Stimulated activated CD4-positive, alpha-beta T cell treated with anti-CD3 and anti-CD28 coated beads, Interleukin-15, amount 100 ng/mL, for 48 hours (primary cell): ENCODE measurements around the gene SEPTIN11.
"Not testable (repeated sequence)": the region's sequence is repeated elsewhere in the genome, so short reads cannot be mapped to it uniquely, and the experiment has no call there.

Source experiments
- DNase-seq, 2 donors: peaks; one replicate each; pipeline ENCODE4 v3.0.0-alpha.2; 2020; ENCODE audit warnings: low read depth in 2 of 2

Gene SEPTIN11

GRCh38 chr4:76952071-76952470, 2.5 kb downstream of the SEPTIN11 start:
- no peak for DNase-seq

- DNase-seq, result no peak
Measured at GRCh38 chr4:76952656-76953582, 3.4 kb downstream of the SEPTIN11 start.

GRCh38 chr4:76953956-76954355, 4.4 kb downstream of the SEPTIN11 start:
- DNase-seq, result no peak

GRCh38 chr4:76954489-76954888, 4.9 kb downstream of the SEPTIN11 start:
- DNase-seq, result no peak

- DNase-seq, result no peak
Measured at GRCh38 chr4:76955182-76955581, 5.6 kb downstream of the SEPTIN11 start.

GRCh38 chr4:76957004-76957738, 7.6 kb downstream of the SEPTIN11 start:
- no peak for DNase-seq

GRCh38 chr4:76958891-76959290, 9.3 kb downstream of the SEPTIN11 start:
- DNase-seq, result no peak

GRCh38 chr4:76960014-76960413, 10.5 kb downstream of the SEPTIN11 start:
- DNase-seq, result no peak

GRCh38 chr4:76962406-76963130, 13.0 kb downstream of the SEPTIN11 start:
- no peak for DNase-seq

GRCh38 chr4:76963131-76963750, 13.7 kb downstream of the SEPTIN11 start:
- DNase-seq, result no peak

- not testable (repeated sequence) for DNase-seq
Measured at GRCh38 chr4:76963927-76964326, 14.4 kb downstream of the SEPTIN11 start.

- DNase-seq, result no peak
Measured at GRCh38 chr4:76964769-76965168, 15.2 kb downstream of the SEPTIN11 start.

GRCh38 chr4:76965866-76966579, 16.5 kb downstream of the SEPTIN11 start:
- no peak for DNase-seq

- DNase-seq, result no peak
Measured at GRCh38 chr4:76968937-76969336, 19.4 kb downstream of the SEPTIN11 start.

- no peak for DNase-seq
Measured at GRCh38 chr4:76969495-76969894, 19.9 kb downstream of the SEPTIN11 start.

- no peak for DNase-seq
Measured at GRCh38 chr4:76969941-76970529, 20.5 kb downstream of the SEPTIN11 start.

GRCh38 chr4:76972306-76972705, 22.8 kb downstream of the SEPTIN11 start:
- no peak for DNase-seq

- DNase-seq, result no peak
Measured at GRCh38 chr4:76974150-76974549, 24.6 kb downstream of the SEPTIN11 start.

GRCh38 chr4:76977113-76977512, 27.6 kb downstream of the SEPTIN11 start:
- no peak for DNase-seq

- no peak for DNase-seq
Measured at GRCh38 chr4:76977736-76978350, 28.3 kb downstream of the SEPTIN11 start.
